HG03571 (cell line): ENCODE measurements around the gene MRPS26.
"Not testable (repeated sequence)": the region's sequence is repeated elsewhere in the genome, so short reads cannot be mapped to it uniquely, and the experiment has no call there.

Source experiments
- ATAC-seq: cut with Tn5 transposase; IDR thresholded peaks from one replicate; pipeline ENCODE4 v1.9.1; 2021; ENCODE audit not compliant: unreplicated experiment

The MRPS26 gene

GRCh38 chr20:3072530-3073250 lies 26.8 kb downstream of the MRPS26 start:
- ATAC-seq = no peak

- ATAC-seq = not testable (repeated sequence)
Observed at GRCh38 chr20:3073251-3073643, 27.4 kb downstream of the MRPS26 start.

GRCh38 chr20:3074812-3075211 lies 29.0 kb downstream of the MRPS26 start:
- ATAC-seq = no peak

GRCh38 chr20:3075315-3075714 lies 29.5 kb downstream of the MRPS26 start:
- ATAC-seq = not testable (repeated sequence)

- ATAC-seq = no peak
Observed at GRCh38 chr20:3077618-3078134, 31.8 kb downstream of the MRPS26 start.

GRCh38 chr20:3080939-3081388 lies 35.1 kb downstream of the MRPS26 start:
- no peak for ATAC-seq

GRCh38 chr20:3081641-3082040 lies 35.8 kb downstream of the MRPS26 start:
- no peak for ATAC-seq

- no peak for ATAC-seq
Observed at GRCh38 chr20:3082306-3082951, 36.6 kb downstream of the MRPS26 start.

GRCh38 chr20:3082955-3083952 lies 37.4 kb downstream of the MRPS26 start:
- ATAC-seq = no peak

- ATAC-seq = no peak
Observed at GRCh38 chr20:3084283-3084985, 38.6 kb downstream of the MRPS26 start, which contains the start of gene AVP. Gene AVP, minus strand, starts transcription at chr20:3084724. Its CDS starts 50 bp downstream, at chr20:3084674.

- ATAC-seq = no peak
Observed at GRCh38 chr20:3084986-3085360, 39.1 kb downstream of the MRPS26 start.

- no peak for ATAC-seq
Observed at GRCh38 chr20:3085571-3086072, 39.8 kb downstream of the MRPS26 start.

- no peak for ATAC-seq
Observed at GRCh38 chr20:3088031-3088430, 42.2 kb downstream of the MRPS26 start.

- ATAC-seq = no peak
Observed at GRCh38 chr20:3090565-3090964, 44.7 kb downstream of the MRPS26 start.

GRCh38 chr20:3092611-3093379 lies 46.9 kb downstream of the MRPS26 start:
- ATAC-seq = no peak

- no peak for ATAC-seq
Observed at GRCh38 chr20:3093861-3094361, 48.1 kb downstream of the MRPS26 start.

- ATAC-seq = no peak
Observed at GRCh38 chr20:3094848-3095629, 49.2 kb downstream of the MRPS26 start.
